Measurements from ENCODE around the gene RALB.

Gene RALB, protein sequence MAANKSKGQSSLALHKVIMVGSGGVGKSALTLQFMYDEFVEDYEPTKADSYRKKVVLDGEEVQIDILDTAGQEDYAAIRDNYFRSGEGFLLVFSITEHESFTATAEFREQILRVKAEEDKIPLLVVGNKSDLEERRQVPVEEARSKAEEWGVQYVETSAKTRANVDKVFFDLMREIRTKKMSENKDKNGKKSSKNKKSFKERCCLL
- 10.2 to 25.8 (median 15.7) reads per million in 3 experiments for total RNA-seq

DNA sequence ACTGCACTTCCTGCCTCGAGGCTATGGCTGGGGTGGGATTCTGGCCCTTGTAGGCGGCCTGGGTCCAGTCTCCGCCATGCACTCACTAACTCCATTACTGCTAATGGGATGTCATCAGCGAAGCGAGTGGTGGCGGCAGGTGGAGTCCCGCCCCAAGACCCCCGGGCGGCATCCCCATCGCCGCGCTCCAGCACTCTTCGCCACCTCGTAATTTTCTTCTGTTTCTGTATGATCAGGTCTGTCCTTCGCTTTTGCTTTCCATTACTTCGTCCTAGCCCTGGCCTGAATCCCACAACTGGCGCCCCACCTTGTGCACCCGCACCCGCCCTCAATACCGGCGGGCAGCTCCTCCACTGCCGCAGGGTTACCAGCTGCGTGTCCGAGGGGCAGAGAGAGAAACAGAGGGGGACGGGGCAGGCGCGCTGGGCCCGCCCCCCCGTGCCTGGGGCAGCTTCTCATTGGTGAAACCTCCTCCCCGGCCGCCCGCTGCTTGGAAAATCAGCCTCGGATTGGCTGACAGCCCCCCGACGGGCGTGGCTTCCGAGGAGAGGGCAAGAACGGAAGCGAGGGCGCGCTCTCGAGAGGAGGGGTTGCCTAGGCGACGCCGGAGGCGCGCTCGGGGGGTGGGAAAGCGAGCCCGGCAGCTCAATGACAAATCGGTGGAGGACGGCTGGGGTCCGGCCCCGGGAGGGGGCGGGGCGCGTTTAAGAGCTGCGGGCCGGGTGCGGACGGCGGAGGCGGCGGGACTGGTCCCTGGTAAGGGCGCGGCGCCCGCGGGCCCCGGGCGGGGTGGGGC lies at the start of gene RALB:
RALB (plus strand) TSS at position 628 of the 796 bp plus-strand sequence. CDS start 25,813 bp downstream, outside the sequence.
- peak; percentile 97 for DNase-seq

DNA sequence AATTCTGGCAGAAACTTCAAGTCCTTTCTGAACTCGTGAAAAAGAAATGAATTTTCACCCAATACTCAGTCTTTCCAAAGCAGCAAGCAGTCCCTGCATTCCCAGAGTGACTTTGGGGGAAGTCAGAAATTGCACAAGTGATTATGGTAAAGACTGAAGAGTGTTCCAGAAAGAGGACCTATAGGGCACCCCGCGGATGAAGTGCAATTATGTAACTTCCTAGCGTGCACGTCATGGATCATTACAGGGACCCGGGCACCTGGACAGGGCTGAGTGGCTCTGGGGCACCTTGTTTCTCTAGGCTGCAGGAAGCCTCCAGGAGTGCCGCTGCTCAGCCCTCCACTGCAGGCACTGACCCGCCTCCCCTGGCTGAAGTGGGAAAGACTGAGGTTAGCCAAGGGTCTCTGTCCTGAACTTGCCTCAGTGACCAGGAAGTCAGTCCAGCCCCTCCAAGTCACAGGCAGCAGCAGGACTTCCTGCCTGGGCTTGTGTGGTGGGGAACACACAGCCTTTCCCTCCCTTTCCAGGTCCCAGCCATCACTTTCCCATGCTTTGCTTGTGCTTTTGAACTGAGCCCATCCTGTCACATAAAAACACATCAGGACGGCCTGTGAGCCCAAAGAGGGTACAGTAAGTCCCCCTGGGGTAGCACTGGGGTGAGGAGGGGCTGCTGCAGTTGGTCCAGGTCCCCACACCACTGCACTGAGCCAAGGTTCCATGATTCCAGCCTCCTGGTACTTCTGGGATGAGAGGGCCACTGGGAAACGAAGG lies 49.2 kb upstream of the RALB start:
- DNase-seq, result no peak

DNA sequence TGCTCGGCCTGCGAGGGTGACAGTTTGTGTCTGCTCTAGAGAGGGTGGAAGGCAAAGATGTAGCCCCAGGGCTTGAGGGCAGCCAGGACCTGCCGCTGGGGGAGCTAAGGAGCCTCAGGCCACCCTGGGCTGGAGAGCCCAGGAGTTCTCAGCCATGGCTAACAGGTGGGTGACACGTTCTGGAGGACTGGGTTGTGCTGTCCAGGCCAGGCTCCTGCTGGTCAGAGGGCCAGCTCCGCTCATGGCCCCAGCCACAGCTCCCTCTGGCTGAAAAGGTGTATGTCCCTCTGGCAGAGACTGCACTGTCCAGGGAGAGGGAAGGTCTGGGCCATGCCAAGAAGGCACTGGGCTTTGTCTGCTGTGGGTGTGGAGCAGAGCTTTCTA lies 48.6 kb upstream of the RALB start:
- DNase-seq, result no peak

DNA sequence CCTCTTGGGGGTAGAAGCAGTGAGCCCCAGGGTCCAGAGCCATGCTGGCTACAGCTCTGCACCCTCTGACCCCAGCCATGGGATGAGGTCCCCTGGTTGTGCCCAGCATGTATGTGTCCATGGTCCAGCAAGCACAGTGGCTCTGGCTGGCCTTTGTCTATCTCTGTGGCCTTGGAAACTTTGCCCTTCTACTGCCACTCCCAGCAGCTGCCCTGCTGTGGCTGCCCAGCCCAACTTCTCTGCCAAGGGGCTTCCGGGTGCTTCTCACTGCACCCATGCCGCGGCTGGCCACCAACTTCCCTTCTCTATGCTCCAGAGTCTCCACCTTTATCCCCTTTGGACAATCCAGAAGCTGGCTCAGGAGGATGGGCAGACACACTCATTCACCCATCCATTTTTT lies 48.2 kb upstream of the RALB start:
- DNase-seq, result no peak

DNA sequence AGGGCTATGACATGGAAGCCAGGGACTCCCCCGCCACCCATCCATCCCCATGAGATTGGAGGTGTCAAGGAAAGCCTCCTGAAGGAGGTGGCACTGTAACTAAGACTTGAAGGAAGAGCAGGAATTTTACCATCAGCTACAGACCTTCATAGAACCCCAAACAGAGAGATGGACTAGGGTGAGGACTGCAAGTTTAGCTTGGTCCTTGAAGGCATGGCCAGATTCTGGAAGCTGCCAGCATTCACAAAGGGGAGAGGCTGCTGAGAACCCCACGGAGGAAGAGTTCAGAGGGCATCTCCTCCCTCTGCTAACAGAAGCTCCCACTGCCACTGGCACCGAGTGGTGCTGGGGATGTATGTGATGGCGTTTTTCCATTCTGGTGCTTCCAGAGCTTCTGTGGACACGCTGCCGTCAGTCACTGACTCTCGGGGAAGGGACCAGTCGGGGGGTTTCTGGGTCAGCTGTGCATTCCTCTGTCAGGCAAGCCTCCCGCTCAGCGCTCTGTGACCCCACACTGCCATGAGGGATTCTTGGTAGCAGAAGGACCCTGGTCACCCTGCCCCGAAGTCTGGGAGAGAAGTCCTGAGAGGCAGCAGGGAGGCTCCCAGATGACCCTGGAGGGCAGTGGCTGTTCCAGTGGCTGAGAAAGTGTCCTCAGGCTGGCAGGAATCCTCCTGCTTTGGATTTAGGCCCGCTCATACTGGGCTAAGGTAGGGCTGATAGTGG lies 47.5 kb upstream of the RALB start:
- no peak for DNase-seq

DNA sequence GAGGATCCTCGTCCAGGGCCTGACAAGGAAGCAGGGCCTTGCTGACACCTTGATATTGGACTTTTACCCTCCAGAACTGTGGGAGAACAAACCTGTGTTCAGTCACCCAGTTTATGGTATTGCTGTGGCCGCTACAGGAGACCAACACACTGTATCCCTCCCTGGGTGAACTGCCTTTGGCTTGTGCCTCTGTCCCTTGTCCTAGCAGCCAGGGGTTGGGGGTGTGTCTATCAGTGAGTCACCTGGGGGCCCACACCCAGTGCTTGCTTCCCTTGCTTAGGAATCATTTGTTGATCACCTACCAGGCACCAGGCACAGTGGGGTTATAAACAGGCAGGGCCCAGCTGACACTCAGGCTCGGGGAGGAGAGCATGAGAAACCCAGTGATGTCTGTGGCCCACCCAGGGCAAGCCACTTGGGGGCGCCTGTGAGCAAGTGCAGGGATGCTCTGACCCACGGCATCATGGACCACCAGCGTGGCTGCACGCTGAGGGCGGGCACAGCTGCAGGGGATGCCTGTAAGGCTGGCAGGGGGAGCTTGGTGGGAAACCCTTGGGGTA lies 46.5 kb upstream of the RALB start:
- DNase-seq, result no peak

DNA sequence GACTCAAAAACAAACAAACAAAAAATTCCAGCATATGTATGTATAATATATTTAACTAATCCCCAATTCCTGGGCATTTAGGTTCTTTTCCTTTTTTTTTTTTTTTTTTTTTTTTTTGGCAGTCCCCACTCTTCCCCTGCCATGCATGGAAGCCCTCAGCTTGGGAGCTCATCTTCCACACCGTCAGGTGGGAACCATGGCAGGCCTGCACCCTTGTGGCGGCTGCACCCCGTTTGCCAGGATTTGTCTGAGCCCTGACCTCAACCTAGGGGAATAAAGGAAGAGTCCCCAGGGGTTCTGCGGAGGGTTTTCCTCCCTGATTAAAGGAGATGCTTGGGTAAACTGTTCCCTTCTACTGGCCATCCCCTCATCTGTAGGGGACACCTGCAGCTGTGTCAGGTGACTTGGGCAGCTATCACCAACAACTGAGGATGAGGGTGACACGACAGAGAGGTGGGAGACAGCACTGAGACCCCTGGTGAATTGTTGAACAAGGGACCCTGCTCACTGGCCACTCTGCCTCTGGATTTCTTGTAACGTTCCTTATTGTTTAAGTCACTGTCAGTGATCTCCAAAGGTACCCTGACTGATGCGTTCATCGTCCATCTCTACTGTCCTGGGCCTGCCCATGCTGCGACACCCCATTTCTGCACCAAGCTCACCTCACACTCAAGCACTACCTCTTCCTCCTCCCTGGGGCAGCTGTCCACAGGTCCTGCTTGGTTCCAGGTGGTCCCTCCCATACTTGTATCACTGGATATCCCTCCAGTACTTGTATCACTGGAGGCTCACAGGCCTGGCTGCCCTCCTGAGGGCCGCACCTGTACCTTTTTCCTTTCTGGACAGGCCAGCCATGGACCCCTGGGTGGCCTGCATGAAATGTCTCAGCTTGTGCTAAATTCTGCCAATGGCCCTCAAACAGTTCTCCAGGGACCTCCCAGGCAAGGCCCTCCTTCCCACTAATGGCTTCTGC lies 44.0 kb upstream of the RALB start:
- DNase-seq, result no peak

DNA sequence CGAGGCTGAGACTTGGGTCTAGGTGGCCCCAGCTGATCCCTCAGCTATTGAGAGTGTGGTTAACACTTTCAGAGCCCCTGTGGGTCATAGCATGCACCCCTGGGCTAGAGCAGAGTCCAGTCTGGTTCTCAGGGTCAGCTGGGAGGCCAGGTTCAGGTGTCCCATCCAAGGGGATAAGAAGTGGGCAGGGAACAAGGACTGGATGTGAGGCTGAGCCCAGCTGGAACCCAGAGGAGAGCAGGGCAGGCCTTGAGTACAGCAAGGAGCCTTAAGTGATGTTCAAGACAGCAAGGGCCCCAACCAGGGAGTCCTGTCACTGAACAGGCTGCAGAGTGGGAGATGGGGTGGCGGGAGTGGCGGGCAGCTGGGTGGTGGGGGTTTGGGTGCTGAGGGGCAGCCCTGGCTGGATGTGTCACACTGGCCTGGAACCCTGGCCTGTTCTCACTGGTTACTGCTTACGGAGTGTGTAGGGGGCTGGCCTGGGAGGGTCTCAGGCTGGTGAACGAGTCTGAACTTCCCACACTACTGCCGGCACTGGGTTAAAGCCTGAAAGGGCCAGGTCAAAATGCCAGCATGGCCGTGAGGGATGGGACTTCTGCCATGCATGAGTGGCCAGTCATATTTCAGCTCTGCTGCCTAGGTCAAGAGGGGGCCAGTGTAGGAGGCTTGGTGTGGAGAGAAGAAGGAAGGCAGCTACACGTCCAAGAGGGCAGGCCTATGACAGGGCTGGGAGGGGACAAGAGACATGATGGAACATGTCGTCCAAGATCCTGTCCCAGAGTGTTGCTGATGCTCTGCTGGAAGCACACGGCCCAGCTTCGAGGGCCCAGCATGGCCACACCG lies 43.0 kb upstream of the RALB start:
- no peak for DNase-seq

DNA sequence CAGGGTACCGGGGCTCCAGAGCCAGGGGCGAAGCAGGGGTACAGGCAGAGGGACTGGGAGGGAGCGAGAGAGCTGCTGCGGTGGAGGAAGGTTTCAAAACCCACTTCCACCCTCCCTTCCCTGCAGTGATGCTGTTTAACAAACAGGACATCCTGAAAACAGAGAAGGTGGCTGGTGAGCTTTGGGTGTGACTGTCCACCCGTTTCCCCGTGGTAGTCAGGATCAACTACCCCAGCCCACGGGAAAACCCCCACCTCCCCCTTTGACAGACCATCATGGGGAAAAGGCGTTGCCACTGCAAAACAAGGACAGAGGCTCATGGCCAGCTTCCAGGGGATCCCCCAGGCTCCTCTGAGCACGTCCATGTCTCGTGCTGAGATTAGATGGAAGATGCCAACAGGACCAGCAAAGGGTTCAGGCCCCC lies 42.4 kb upstream of the RALB start:
- DNase-seq, result no peak

DNA sequence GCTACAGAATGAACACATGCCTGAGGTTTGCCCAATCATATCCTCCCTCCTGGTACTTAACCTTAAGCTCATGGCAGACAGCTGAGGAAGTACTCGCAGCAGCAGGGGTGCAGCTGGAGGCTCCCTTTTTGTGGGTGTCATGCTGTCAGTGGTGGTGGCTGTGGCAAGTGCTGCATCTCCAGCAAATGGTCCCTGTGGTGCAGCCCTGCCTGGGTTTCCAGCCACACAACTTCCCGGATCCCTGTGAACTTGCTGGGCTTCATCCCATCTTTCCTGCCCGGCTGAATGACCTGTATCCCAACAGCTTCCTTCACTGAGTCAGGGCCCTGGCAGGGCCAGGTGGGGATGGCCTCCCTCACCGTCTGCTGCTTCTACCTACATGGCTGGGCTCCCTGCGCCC lies 34.5 kb upstream of the RALB start:
- DNase-seq, result no peak

DNA sequence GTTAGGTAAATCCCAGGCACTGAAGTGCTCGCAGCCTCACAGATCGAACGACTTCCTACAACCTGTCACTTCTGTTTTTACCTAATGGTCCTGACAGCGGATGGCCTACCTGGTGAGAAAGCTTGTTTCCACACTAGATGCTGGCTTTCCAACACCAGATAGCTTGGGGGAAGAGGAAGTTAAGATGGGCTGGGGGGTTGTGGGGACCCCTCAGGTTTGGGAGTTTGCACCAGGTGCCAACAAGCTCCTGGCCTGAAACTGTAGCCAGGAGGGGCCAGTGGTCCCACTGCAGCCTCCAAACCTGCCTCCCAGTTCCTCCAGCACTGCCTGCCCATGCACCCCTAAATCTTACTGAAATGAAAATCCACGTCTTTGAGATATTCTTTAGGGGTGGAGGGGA lies 33.4 kb upstream of the RALB start:
- DNase-seq, result no peak

DNA sequence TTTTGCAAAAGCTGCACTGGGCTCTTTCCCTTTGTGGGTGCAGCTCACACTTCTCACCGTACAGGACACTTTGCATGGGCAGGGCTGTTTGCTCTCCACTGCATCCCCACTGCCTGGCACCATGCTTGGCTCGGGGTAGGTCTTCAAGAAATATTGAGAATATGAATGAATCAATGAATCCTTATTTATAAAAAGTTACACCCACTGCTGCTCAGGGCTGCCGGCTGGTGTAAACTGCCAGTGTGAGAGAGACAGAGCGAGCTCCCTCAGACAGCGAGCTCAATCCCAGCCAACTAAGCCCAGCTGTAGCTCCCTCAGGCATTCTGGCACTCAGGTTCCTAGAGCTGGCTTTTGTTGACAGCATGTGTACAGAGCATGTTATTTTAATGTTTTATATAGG lies 32.9 kb upstream of the RALB start:
- no peak for DNase-seq

DNA sequence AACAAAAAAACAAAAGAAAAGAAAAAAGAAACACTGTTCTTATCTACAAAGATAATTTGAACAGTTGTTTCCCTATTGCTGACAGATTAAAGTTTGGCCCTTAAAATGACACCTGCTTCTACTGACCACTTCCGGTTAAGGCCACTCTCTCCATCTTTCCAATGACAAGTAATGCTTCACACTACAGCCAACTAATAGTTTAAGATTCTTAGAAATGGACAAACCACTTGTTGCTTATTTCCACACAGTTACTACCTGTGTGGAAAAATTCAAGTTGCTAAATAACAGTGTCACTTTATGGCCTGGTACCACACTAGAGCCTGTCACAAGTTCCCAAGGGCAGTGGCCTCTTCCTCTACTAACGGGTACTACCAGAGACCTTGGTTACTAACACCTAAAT lies 31.9 kb upstream of the RALB start:
- no peak for DNase-seq

DNA sequence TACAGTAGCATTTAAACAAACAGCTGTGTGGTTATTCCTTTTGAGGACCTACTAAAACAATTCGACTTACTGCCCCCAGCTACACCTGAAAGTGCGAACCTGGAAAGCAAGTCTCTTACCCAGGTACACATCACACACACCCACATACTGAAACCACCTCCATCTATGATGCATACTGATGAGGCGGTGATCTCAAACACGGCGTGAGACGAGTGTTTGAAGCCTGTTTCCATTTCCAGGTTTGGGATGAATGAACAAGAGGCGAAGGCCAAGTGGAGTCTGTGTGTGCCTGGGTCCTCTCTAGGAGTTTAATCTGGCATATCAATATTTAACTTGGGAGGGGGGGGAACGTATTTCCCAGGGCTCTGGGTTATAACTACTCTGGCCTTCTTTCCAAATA lies 31.0 kb upstream of the RALB start:
- no peak for DNase-seq

DNA sequence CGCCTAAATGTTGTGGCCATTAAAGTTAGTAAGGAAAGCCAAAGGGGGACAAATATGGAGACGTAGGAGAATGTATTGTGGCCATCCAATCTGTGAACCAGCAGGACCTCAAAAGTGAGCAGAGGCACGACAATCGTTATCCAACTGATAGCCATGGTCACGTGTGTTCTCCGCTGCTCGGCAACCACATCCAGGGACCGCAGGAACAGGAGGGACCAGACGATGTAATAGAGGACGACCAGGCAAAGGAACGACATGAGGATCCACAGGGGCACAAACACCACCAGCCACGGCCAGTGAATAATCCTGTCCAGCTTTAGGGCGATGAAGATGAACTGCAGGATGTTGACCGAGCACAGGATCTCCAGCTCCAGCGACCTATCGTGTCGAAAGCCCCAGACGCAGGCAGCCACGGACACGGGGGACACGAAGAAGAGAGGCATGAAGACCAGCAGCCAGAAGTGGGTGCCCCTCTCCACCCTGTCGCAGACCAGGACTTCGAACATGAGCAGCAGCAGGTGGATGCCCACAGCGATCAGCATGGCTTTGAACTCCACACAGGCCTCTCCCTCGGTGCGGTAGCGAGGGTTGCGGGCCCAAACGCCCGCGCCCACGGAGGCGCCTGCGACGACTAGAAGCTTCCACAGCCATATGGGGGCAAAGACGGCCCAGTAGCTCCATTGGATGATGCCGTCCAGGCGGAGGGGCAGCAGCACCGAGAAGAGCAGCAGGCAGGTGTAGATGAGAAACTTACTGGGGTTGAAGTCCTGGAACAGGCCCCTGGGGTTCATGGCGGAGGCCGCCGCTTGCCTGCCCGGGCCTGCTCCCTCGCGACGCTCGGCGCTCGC lies 30.2 kb upstream of the RALB start:
- DNase-seq, result no peak

DNA sequence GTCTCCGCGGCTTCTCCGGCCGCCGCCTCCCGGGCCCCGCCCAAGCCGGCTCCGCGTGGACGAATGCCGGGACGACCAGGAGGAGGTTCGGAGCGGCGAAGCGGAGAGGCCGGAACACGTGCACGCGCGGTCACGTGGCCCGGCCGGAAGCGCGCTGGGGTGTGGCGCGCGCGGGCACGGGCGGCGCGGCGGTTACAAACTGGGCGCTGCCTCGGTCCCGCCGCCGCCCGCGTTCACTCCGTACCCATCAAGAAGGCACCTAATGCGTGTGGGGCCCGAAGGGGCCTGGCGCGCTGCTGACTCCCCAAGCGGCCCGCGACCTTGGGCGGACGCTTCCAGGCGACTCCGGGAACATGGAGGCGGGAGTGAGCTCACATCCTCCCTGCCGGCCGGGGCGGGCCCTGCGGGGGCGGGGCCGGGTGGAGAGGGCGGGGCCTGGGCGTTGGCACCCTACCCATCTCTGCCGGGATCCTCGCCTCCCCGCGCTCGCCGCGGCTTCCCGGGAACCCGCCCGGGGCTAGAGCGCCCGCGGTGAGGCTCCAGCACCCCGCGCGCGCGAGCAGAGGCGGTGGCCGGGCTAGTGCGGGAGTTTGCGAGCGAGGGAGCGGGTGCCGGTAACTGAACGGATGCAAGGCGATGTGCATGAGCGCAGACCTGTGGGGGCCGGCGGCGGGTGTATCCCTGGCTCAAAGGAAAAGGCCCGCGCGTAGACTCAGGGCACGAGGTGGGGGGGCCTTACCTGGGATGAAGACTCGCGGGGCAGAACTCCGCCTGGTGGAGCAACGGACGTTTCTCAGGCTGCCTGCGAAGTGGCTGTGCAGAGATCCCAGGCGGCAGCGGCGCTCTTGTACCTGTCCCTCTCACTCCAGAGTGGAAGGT lies 29.4 kb upstream of the RALB start, which contains the start of gene TMEM185B:
TMEM185B (minus strand) TSS at position 367 of the 879 bp plus-strand sequence. CDS start 424 bp downstream, outside the sequence.
- DNase-seq, result peak; percentile 88

DNA sequence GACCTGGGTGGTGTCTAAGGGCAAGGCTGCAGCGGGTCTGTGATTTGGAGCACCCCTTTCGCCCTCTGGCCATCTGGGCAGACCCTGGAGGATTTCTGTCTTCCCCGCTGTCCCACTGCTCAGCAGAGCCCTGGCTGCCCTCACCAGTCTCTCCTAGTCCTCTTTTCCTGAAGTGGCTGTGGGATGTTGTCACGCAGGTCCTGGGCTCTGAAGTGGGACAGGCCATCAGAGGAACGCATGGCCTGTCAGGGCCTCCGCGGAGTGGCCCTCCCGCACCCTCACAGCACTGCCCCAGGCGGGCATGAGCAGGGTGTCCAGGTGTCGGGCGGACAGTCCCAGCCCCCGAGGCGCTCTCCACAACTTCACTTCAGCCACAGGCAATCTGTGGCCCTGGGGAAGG lies 28.4 kb upstream of the RALB start:
- DNase-seq, result no peak
